Fibroblast of lung (primary cell): ENCODE measurements around the gene BTAF1. TPM values are rescaled to one million over a fixed set of nuclear protein-coding genes. Genes with fewer than 3 reads are reported as not detected.
A peak's percentile ranks its signal among the peaks of the same experiment; 100 is the strongest.

Experiments used
- DNase-seq, 2 donors: peaks; one replicate each; pipeline versions ENCODE4 v3.0.0 to v3.0.0-alpha.2; 2010; ENCODE audit warnings: low read depth in 2 of 2
- H2AFZ ChIP-seq: 2 replicates; pipeline ENCODE4 v1.5.1; 2012; ENCODE audit warnings: low read length, control low read depth, inconsistent platforms
- H3K27ac ChIP-seq: 2 replicates; pipeline ENCODE4 v1.5.1; 2011; ENCODE audit warnings: low read length, control low read depth; ENCODE audit not compliant: insufficient read depth
- H3K27me3 ChIP-seq: 2 replicates; pipeline ENCODE4 v1.5.1; 2011; ENCODE audit warnings: mild to moderate bottlenecking, low read length; ENCODE audit not compliant: control insufficient read depth, insufficient read depth
- H3K36me3 ChIP-seq: 2 replicates; pipeline ENCODE4 v1.5.1; 2011; ENCODE audit warnings: low read length; ENCODE audit not compliant: control insufficient read depth, insufficient read depth
- H3K4me1 ChIP-seq: 2 replicates; pipeline ENCODE4 v1.5.1; 2011; ENCODE audit warnings: low read length; ENCODE audit not compliant: control insufficient read depth, insufficient read depth; ENCODE audit errors: extremely low read depth
- H3K4me2 ChIP-seq: 2 replicates; pipeline ENCODE4 v1.5.1; 2011; ENCODE audit warnings: low read length, control low read depth; ENCODE audit not compliant: insufficient read depth; ENCODE audit errors: extremely low read depth
- H3K4me3 ChIP-seq, 4 experiments: fragments of 200-600 bp in 1 of 4; sonication (generic) in 1 of 4; replicated peaks in 1 of 4; 2 replicates each; pipeline ENCODE4 v1.5.1; 2011 to 2016; ENCODE audit warnings: low read length in 4 of 4, low read depth in 3 of 4, mild to moderate bottlenecking in 3 of 4, control low read depth in 2 of 4, inconsistent platforms in 1 of 4, mixed read lengths in 1 of 4; ENCODE audit not compliant: insufficient read depth in 1 of 4; ENCODE audit errors: control extremely low read depth in 1 of 4
- H3K79me2 ChIP-seq: 2 replicates; pipeline ENCODE4 v1.5.1; 2012; ENCODE audit warnings: mild to moderate bottlenecking, low read length, inconsistent platforms; ENCODE audit not compliant: control insufficient read depth, insufficient read depth
- H3K9ac ChIP-seq: 2 replicates; pipeline ENCODE4 v1.5.1; 2011; ENCODE audit warnings: mild to moderate bottlenecking, low read length, control low read depth; ENCODE audit not compliant: insufficient read depth
- H3K9me3 ChIP-seq: 2 replicates; pipeline ENCODE4 v1.5.1; 2012; ENCODE audit warnings: low read depth, low read length; ENCODE audit not compliant: control insufficient read depth, insufficient read depth
- H4K20me1 ChIP-seq: 2 replicates; pipeline ENCODE4 v1.5.1; 2011; ENCODE audit warnings: low read length; ENCODE audit not compliant: control insufficient read depth, insufficient read depth; ENCODE audit errors: extremely low read depth
- EZH2 ChIP-seq: IDR thresholded peaks from 2 replicates; pipeline ENCODE4 v1.5.1; 2012; ENCODE audit warnings: low read length, control low read depth, mild to moderate bottlenecking; ENCODE audit errors: missing control alignments
- polyA plus RNA-seq, 2 donors: library from polyadenylated mRNA; depleted of rRNA in 1 of 2; stranded (reverse) in 1 of 2; unstranded in 1 of 2; fragments of >200 nt; gene quantifications; 2 replicates each; pipeline ENCODE4 v1.2.1, GENCODE V29; 2011 to 2012; ENCODE audit warnings: missing spikeins in 1 of 2
- total RNA-seq: library from RNA; depleted of rRNA; stranded (reverse); fragments of >200 nt; gene quantifications from 2 replicates; pipeline ENCODE4 v1.2.1, GENCODE V29; 2014
- TF ChIP-seq, protein P1 (sequence below), 2 donors: IDR thresholded peaks in 1 of 2; conservative IDR thresholded peaks in 1 of 2; 1 replicate in 1 of 2; 2 replicates in 1 of 2; pipeline ENCODE4 v1.5.1; 2011 to 2012; ENCODE audit warnings: low read length in 2 of 2, control low read depth in 1 of 2, inconsistent platforms in 1 of 2, low read depth in 1 of 2, mild to moderate bottlenecking in 1 of 2

BTAF1 gene
- total and polyA plus RNA-seq, 2 donors (not counting 1 experiment from before 2014, with no cell fraction given): 27.4 to 39.8 TPM

DNA sequence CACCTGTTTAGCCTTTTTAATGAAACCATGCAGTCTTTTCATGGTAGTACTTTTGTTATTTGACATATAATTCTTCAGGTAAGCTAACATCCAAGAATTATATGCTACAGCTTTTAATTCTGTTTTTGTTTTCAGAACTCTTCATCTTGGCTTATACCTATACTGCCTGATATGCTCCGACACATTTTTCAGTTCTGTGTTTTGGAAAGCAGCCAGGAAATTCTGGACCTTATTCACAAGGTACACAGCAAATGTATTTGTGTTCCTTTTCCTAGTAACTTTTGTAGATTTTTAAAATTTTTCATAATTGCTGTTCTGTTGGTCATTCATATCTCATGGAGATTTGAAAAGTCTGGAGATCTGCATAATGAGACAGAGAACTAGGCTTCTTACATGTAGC is 56.7 kb downstream of the BTAF1 start:
- no peak overlapping the region for H3K4me3 ChIP-seq
- H3K4me1 ChIP-seq: peaks cover 3% of the 10 kb centered on the region
- no peak for DNase-seq
- H3K79me2 ChIP-seq: no peaks in the 10 kb centered on the region
- H3K9me3 ChIP-seq: no peaks in the 10 kb centered on the region
- TF ChIP-seq EZH2: no peak
- TF ChIP-seq, protein P1, sequence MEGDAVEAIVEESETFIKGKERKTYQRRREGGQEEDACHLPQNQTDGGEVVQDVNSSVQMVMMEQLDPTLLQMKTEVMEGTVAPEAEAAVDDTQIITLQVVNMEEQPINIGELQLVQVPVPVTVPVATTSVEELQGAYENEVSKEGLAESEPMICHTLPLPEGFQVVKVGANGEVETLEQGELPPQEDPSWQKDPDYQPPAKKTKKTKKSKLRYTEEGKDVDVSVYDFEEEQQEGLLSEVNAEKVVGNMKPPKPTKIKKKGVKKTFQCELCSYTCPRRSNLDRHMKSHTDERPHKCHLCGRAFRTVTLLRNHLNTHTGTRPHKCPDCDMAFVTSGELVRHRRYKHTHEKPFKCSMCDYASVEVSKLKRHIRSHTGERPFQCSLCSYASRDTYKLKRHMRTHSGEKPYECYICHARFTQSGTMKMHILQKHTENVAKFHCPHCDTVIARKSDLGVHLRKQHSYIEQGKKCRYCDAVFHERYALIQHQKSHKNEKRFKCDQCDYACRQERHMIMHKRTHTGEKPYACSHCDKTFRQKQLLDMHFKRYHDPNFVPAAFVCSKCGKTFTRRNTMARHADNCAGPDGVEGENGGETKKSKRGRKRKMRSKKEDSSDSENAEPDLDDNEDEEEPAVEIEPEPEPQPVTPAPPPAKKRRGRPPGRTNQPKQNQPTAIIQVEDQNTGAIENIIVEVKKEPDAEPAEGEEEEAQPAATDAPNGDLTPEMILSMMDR (conservative IDR thresholded peaks at IDR 0.05 in 1 of 2, IDR thresholded peaks at IDR 0.05 in 1 of 2; ENCODE audit: low read depth in 1 of 2, low read length in 2 of 2): no peak
- no peak overlapping the region for H3K9ac ChIP-seq
- H2AFZ ChIP-seq: no peak overlapping the region
- no peak overlapping the region for H3K27ac ChIP-seq
- H3K36me3 ChIP-seq: peaks cover 8% of the 10 kb centered on the region
- H3K4me2 ChIP-seq: no peak overlapping the region
- H3K27me3 ChIP-seq: no peaks in the 10 kb centered on the region
- no peaks in the 10 kb centered on the region for H4K20me1 ChIP-seq

DNA sequence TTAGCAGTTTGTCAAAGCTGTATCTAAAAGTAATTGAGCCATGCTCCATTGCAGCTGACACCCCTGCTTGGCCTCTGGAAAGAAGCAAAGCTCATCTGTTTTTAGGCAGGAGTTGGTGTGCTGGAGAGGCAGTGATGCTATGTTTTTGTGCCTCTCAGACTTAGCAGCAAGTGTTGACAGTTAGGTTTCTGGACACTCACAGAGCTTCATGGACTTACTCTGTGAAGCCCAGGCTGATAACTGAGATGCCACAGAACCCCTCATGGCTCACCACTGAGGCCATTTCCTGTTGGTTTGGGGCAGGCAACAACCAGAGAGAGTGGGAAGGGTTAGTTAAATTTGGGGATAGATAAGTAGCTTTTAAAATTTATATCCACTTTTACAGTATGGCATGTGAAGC is 59.8 kb downstream of the BTAF1 start:
- H3K4me3 ChIP-seq: no peak overlapping the region
- no peak overlapping the region for H3K4me2 ChIP-seq
- no peaks in the 10 kb centered on the region for H3K9me3 ChIP-seq
- no peak overlapping the region for H3K9ac ChIP-seq
- no peaks in the 10 kb centered on the region for H3K4me1 ChIP-seq
- TF ChIP-seq, protein P1 (conservative IDR thresholded peaks at IDR 0.05 in 1 of 2, IDR thresholded peaks at IDR 0.05 in 1 of 2; ENCODE audit: low read depth in 1 of 2, low read length in 2 of 2): no peak
- no peak for TF ChIP-seq EZH2
- no peaks in the 10 kb centered on the region for H4K20me1 ChIP-seq
- no peak overlapping the region for H3K27ac ChIP-seq
- no peak for DNase-seq
- H2AFZ ChIP-seq: no peak overlapping the region
- H3K79me2 ChIP-seq: no peaks in the 10 kb centered on the region
- peaks cover 8% of the 10 kb centered on the region for H3K36me3 ChIP-seq
- no peaks in the 10 kb centered on the region for H3K27me3 ChIP-seq

DNA sequence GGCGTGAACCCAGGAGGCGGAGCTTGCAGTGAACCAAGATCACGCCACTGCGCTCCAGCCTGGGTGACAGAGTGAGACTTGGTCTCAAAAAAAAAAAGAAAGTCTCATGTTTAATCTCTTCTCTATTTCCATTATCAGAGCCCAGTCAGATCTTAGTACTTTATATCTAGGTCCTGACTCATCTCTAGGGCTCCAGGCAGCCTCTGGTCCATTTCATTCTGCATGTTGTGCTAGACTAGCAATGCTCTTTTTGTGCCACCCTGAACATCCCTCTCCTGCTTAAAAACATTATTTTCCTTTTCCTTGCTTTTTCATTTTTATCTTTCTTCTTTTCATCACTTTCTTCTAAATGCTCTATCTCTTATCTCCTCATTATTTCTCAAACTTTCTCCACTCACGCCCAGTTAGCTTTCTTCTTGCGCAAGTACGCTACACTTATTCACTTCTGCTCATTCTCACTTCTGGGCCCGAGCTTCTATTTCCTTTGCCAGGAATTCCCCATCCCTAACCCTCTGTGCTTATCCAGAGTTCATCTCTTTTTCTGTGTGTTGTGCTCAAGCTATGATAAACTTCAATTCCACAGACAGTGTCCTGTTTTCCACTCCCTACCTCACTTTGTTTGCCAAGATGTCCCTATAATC is 63.9 kb downstream of the BTAF1 start:
- DNase-seq: peak in 1 of 2 donors; percentile 2
- no peak overlapping the region for H3K27ac ChIP-seq
- H3K9ac ChIP-seq: no peak overlapping the region
- H3K36me3 ChIP-seq: peaks cover 4% of the 10 kb centered on the region
- no peak overlapping the region for H3K4me3 ChIP-seq
- TF ChIP-seq EZH2: no peak
- TF ChIP-seq, protein P1 (conservative IDR thresholded peaks at IDR 0.05 in 1 of 2, IDR thresholded peaks at IDR 0.05 in 1 of 2; ENCODE audit: low read depth in 1 of 2, low read length in 2 of 2): no peak
- H3K4me2 ChIP-seq: no peak overlapping the region
- no peaks in the 10 kb centered on the region for H3K4me1 ChIP-seq
- no peaks in the 10 kb centered on the region for H3K9me3 ChIP-seq
- H2AFZ ChIP-seq: no peak overlapping the region
- no peaks in the 10 kb centered on the region for H3K79me2 ChIP-seq
- H3K27me3 ChIP-seq: no peaks in the 10 kb centered on the region
- no peaks in the 10 kb centered on the region for H4K20me1 ChIP-seq
